ENCODE data around the gene SLC7A1. TPM values are rescaled to one million over a fixed set of nuclear protein-coding genes. Genes with fewer than 3 reads are reported as not detected.

SLC7A1 gene
- 11.9 and 13.0 TPM in 2 replicates for total RNA-seq

DNA sequence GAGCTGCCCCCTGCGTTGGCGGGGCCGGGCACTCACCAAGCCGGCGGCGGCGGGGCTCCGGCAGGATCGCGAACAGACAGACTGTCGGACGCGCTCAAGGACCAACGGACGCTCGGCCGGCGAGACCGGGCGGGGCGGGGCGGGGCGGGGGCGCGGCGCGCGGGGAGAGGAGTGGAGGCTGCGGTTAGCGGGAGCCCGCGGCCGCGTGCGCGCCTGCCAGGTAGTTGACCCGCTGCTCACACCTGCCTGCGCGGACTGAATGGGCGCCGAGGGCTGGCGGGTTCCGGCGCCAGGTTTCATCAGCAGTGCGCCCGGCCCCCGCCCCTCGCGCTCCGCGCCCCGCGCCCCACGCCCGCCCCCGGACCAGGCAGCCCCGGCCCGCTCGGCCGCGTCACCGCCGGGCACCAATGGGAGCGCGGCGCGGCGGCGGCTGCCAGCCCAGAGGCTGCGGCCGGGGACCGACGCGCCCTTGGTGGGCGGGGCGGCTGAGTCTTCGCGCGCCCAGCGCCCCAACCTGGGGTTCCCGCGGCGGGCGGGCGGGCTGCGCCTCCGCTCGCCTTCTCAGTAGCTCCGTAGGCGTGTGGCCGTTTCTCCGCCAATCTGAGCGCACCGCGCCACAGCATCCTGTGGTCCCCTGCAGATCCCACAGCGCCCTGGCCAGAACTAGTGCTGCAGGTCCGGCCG is at the start of gene SLC7A1:
Gene SLC7A1 (minus strand): TSS at position 309 of the 684 bp plus-strand sequence. CDS start 59,500 bp downstream, outside the sequence.

